ENCODE results near the gene PHF2.

Gene PHF2

DNA sequence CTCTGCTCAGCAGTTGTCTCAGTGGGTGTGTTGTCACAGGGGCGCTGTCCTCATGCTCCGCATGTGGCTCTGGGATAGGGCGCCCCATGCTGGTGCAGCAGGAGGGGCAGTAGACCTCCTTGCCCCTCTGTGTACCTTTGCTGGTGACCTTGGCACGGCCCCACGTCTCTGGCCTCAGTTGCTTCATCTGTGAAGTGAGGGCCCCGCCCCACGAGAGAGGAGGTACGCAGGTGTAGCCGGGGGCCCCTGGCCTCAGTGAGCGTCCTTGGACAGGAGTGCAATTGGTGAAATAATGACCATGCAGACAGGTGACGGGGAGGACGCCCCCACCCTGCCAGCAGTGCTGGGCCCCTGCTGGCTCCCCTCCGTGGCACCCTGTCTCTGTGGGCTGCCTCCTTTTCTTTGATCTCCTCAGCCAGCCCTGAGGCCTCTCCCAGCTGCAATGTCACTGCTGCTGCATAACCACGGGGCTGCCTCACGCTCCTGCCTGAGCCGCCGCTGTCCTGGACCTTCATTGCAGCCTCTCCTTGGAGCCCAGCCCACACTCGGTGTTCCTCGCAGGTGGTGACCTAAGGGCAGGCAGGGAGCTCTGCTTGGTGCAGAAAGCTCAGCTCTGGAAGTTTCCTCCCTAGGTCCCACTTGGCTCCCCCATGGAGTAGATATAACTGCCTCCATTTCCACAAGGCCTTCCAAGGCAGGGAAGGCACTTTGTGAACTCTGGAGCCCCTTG, 57.3 kb downstream of the PHF2 start:
- H3K4me3 ChIP-seq (replicated peaks in 1 of 2; ENCODE audit: low read depth in 2 of 2, low read length in 2 of 2), result no peak overlapping the region
- no peak for DNase-seq (ENCODE audit: low read depth in 2 of 2)
- TF ChIP-seq, protein P1, sequence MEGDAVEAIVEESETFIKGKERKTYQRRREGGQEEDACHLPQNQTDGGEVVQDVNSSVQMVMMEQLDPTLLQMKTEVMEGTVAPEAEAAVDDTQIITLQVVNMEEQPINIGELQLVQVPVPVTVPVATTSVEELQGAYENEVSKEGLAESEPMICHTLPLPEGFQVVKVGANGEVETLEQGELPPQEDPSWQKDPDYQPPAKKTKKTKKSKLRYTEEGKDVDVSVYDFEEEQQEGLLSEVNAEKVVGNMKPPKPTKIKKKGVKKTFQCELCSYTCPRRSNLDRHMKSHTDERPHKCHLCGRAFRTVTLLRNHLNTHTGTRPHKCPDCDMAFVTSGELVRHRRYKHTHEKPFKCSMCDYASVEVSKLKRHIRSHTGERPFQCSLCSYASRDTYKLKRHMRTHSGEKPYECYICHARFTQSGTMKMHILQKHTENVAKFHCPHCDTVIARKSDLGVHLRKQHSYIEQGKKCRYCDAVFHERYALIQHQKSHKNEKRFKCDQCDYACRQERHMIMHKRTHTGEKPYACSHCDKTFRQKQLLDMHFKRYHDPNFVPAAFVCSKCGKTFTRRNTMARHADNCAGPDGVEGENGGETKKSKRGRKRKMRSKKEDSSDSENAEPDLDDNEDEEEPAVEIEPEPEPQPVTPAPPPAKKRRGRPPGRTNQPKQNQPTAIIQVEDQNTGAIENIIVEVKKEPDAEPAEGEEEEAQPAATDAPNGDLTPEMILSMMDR (IDR thresholded peaks at IDR 0.05; ENCODE audit: low read depth, low read length), result no peak

- TF ChIP-seq, protein P1 (IDR thresholded peaks at IDR 0.05; ENCODE audit: low read depth, low read length), result no peak
- H3K4me3 ChIP-seq (replicated peaks in 1 of 2; ENCODE audit: low read depth in 2 of 2, low read length in 2 of 2), result no peak overlapping the region
- no peak for DNase-seq (ENCODE audit: low read depth in 2 of 2)
Observed at GRCh38 chr9:93634311-93635185, 58.2 kb downstream of the PHF2 start.

DNA sequence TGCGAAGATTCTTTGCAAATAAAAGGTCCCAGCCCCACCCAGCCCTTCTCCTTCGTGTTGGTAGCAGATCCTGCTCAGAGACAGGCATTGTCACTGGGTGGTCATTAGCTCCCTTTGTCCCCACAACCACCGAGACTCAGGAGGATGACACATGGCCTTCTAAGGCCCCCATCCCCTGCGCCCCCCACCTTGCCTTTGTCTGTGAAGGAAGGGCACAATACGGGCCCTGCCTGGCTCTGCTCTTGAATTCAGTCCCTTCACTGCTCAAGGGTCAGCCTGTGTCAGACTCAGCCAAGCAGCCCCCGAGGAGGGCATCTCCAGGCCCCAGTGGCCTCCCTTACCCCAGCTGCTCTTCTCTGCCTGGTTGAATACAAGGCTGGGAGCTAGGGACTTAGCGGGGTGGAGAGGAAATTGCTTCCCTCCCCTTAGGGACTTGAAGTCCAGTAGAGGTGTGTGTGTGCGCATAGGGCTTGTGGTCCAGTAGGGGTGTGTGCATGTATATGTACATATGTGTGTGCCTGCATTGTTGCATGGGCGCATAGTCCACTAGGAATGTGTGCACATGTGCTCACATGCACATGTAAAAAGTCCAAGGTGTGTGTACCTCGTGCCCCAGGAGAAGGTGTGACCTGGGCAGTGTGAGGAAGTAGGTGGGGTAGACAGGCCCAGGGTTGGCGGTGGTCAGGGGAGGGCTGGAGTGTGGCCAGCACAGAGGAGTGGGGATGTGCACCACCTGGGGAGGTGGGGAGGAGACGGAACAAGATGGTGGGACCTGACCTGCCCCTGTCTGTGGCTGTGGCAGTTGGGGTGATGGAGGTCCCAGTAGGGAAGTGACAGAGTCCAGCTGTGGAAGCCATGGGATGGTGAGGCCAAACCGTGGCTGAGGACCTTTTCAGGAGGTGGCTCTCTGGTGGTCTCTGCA, 59.1 kb downstream of the PHF2 start:
- DNase-seq (ENCODE audit: low read depth in 2 of 2), result no peak
- H3K4me3 ChIP-seq (replicated peaks in 1 of 2; ENCODE audit: low read depth in 2 of 2, low read length in 2 of 2), result no peak overlapping the region

DNA sequence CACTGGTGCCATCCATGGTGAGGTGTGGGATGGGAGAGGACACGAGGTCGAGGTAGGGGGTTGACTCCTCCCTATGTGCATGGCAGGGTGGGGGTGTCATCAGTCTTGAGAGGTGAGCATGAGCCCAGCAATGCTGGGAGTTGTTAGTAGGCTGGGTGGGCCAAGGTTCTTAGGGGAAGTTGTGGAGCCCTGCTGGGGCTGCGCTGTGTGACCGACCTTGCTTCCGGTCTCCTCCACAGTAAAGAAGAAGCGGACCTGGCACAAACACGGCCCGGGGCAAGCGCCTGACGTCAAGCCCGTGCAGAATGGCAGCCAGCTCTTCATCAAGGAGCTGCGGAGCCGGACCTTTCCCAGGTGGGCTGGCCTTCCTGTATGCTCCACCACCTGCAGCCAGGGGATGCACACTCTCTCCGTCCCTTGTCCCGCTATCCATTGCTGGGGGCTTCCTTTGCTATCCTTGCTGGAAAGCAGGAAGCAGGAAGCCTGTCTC, 59.8 kb downstream of the PHF2 start:
- TF ChIP-seq, protein P1 (IDR thresholded peaks at IDR 0.05; ENCODE audit: low read depth, low read length), result no peak
- H3K4me3 ChIP-seq (replicated peaks in 1 of 2; ENCODE audit: low read depth in 2 of 2, low read length in 2 of 2), result no peak overlapping the region
- no peak for DNase-seq (ENCODE audit: low read depth in 2 of 2)

More for the DNA sequence above, 59.1 kb downstream of the PHF2 start:
- TF ChIP-seq, protein P1 (IDR thresholded peaks at IDR 0.05; ENCODE audit: low read depth, low read length), result no peak

- H3K4me3 ChIP-seq (replicated peaks in 1 of 2; ENCODE audit: low read depth in 2 of 2, low read length in 2 of 2), result no peak overlapping the region
- TF ChIP-seq, protein P1 (IDR thresholded peaks at IDR 0.05; ENCODE audit: low read depth, low read length), result no peak
- no peak for DNase-seq (ENCODE audit: low read depth in 2 of 2)
Observed at GRCh38 chr9:93636667-93637066, 60.3 kb downstream of the PHF2 start.

DNA sequence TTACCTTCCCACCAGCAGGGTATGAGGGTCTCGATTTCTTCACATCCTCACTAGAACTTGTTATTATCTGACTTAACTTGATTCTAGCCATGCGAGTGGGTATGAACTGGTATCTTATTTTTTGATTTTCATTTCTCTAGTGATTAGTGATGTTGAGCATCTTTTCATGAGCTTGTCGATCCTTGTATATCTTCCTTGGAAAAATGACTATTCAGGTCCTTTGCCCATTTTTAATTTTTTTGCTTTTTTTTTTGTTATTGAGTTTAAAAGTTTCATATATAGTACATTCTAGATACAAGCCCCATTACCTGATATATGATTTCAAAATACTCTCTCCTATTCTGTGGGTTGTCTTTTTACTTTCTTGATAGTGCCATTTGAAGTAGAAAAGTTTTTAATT, 61.5 kb downstream of the PHF2 start:
- no peak for DNase-seq (ENCODE audit: low read depth in 2 of 2)
- no peak overlapping the region for H3K4me3 ChIP-seq (replicated peaks in 1 of 2; ENCODE audit: low read depth in 2 of 2, low read length in 2 of 2)
- TF ChIP-seq, protein P1 (IDR thresholded peaks at IDR 0.05; ENCODE audit: low read depth, low read length), result no peak
